H9 (cell line): ENCODE data around the gene TIAM2. TPM values are rescaled to one million over a fixed set of nuclear protein-coding genes. Genes with fewer than 3 reads are reported as not detected.

Source experiments
- DNase-seq: peaks from one replicate; pipeline ENCODE4 v3.0.0-alpha.2; 2017
- H2AFZ ChIP-seq: one replicate; pipeline ENCODE4 v1.6.1; 2013; ENCODE audit warnings: mild to moderate bottlenecking, low read length, control low read depth, moderate library complexity
- H2AK5ac ChIP-seq: 2 replicates; pipeline ENCODE4 v1.6.1; 2013; ENCODE audit warnings: low read length, control low read depth, mixed read lengths; ENCODE audit not compliant: insufficient read length
- H2BK120ac ChIP-seq: one replicate; pipeline ENCODE4 v1.6.1; 2013; ENCODE audit warnings: low read depth, mild to moderate bottlenecking, low read length, control low read depth, inconsistent platforms; ENCODE audit not compliant: poor library complexity, severe bottlenecking
- H2BK12ac ChIP-seq: 2 replicates; pipeline ENCODE4 v1.6.1; 2013; ENCODE audit warnings: low read length, control low read depth, mixed read lengths, low read depth; ENCODE audit not compliant: insufficient read length
- H2BK15ac ChIP-seq: 2 replicates; pipeline ENCODE4 v1.6.1; 2013; ENCODE audit warnings: low read depth, low read length, control low read depth
- H2BK20ac ChIP-seq: one replicate; pipeline ENCODE4 v1.6.1; 2013; ENCODE audit warnings: low read depth, mild to moderate bottlenecking, low read length, control low read depth, inconsistent platforms; ENCODE audit not compliant: poor library complexity, severe bottlenecking
- H2BK5ac ChIP-seq: 2 replicates; pipeline ENCODE4 v1.6.1; 2013; ENCODE audit warnings: low read length, control low read depth, mixed read lengths; ENCODE audit not compliant: insufficient read length
- H3K14ac ChIP-seq: 2 replicates; pipeline ENCODE4 v1.6.1; 2013; ENCODE audit warnings: low read length, control low read depth; ENCODE audit not compliant: insufficient read depth
- H3K18ac ChIP-seq: 2 replicates; pipeline ENCODE4 v1.6.1; 2013; ENCODE audit warnings: low read depth, mild to moderate bottlenecking, mixed read lengths, low read length, control low read depth; ENCODE audit not compliant: insufficient read length
- H3K23ac ChIP-seq: 2 replicates; pipeline ENCODE4 v1.6.1; 2013; ENCODE audit warnings: low read length, control low read depth, mixed read lengths, low read depth; ENCODE audit not compliant: insufficient read length
- H3K23me2 ChIP-seq: 2 replicates; pipeline ENCODE4 v1.6.1; 2013; ENCODE audit warnings: low read depth, mild to moderate bottlenecking, mixed read lengths, low read length, control low read depth; ENCODE audit not compliant: insufficient read length, poor library complexity, severe bottlenecking
- H3K27ac ChIP-seq: 2 replicates; pipeline ENCODE4 v1.5.1; 2013; ENCODE audit warnings: low read length, control low read depth, mixed read lengths, low read depth; ENCODE audit not compliant: insufficient read length
- H3K27me3 ChIP-seq: 2 replicates; pipeline ENCODE4 v1.6.1; 2013; ENCODE audit warnings: low read length, control low read depth, inconsistent platforms; ENCODE audit not compliant: insufficient read depth
- H3K4ac ChIP-seq: 2 replicates; pipeline ENCODE4 v1.6.1; 2013; ENCODE audit warnings: low read depth, mild to moderate bottlenecking, control low read depth, inconsistent platforms, low read length, moderate library complexity
- H3K4me1 ChIP-seq: 2 replicates; pipeline ENCODE4 v1.6.1; 2013; ENCODE audit warnings: low read length, control low read depth, inconsistent platforms; ENCODE audit not compliant: insufficient read depth
- H3K4me2 ChIP-seq: 2 replicates; pipeline ENCODE4 v1.6.1; 2013; ENCODE audit warnings: low read length, control low read depth, mixed read lengths; ENCODE audit not compliant: insufficient read length, insufficient read depth
- H3K56ac ChIP-seq: 2 replicates; pipeline ENCODE4 v1.6.1; 2013; ENCODE audit warnings: low read depth, mild to moderate bottlenecking, mixed read lengths, low read length, control low read depth; ENCODE audit not compliant: insufficient read length
- H3K79me1 ChIP-seq: 2 replicates; pipeline ENCODE4 v1.6.1; 2013; ENCODE audit warnings: low read depth, mild to moderate bottlenecking, moderate library complexity, low read length, control low read depth, inconsistent platforms; ENCODE audit not compliant: insufficient read depth, poor library complexity, severe bottlenecking
- H3K79me2 ChIP-seq: 2 replicates; pipeline ENCODE4 v1.6.1; 2013; ENCODE audit warnings: low read length, control low read depth, inconsistent platforms; ENCODE audit not compliant: insufficient read depth
- H3K9ac ChIP-seq: 2 replicates; pipeline ENCODE4 v1.6.1; 2013; ENCODE audit warnings: low read length, control low read depth, mixed read lengths; ENCODE audit not compliant: insufficient read length; ENCODE audit errors: extremely low read depth
- H3K9me3 ChIP-seq: one replicate; pipeline ENCODE4 v1.6.1; 2013; ENCODE audit warnings: low read depth, low read length, inconsistent platforms; ENCODE audit not compliant: control insufficient read depth
- H3T11ph ChIP-seq: one replicate; pipeline ENCODE4 v1.6.1; 2013; ENCODE audit warnings: mild to moderate bottlenecking, low read length, control low read depth, inconsistent platforms
- H4K20me1 ChIP-seq: one replicate; pipeline ENCODE4 v1.6.1; 2013; ENCODE audit not compliant: control insufficient read depth, insufficient read length, insufficient read depth
- H4K5ac ChIP-seq: 2 replicates; pipeline ENCODE4 v1.6.1; 2013; ENCODE audit warnings: low read depth, mild to moderate bottlenecking, mixed read lengths, low read length, control low read depth; ENCODE audit not compliant: insufficient read length
- H4K8ac ChIP-seq: replicated peaks from 2 replicates; pipeline ENCODE4 v1.6.1; 2013; ENCODE audit warnings: low read length, control low read depth, mixed read lengths, low read depth; ENCODE audit not compliant: insufficient read length
- H4K91ac ChIP-seq: 2 replicates; pipeline ENCODE4 v1.6.1; 2013; ENCODE audit warnings: low read depth, mild to moderate bottlenecking, moderate library complexity, mixed read lengths, low read length, control low read depth; ENCODE audit not compliant: insufficient read length
- H3K27ac Mint-ChIP-seq, 3 experiments: 2 replicates in 2 of 3; 3 replicates in 1 of 3; pipeline ENCODE4 v1.8.0; 2020 to 2021; ENCODE audit warnings: mixed read lengths in 3 of 3, mild to moderate bottlenecking in 1 of 3, moderate library complexity in 1 of 3
- H3K27me3 Mint-ChIP-seq: 2 replicates; pipeline ENCODE4 v1.8.0; 2021; ENCODE audit warnings: low read depth, mild to moderate bottlenecking, moderate library complexity, mixed read lengths
- H3K36me3 Mint-ChIP-seq, 3 experiments: 2 replicates in 2 of 3; 3 replicates in 1 of 3; pipeline ENCODE4 v1.8.0; 2020 to 2021; ENCODE audit warnings: low read depth in 3 of 3, mixed read lengths in 3 of 3; ENCODE audit not compliant: insufficient read depth in 1 of 3
- H3K4me1 Mint-ChIP-seq, 2 experiments: 2 replicates each; pipeline ENCODE4 v1.8.0; 2020; ENCODE audit warnings: mixed read lengths in 2 of 2
- H3K4me3 Mint-ChIP-seq, 2 experiments: 2 replicates in 1 of 2; 3 replicates in 1 of 2; pipeline ENCODE4 v1.8.0; 2020 to 2021; ENCODE audit warnings: mild to moderate bottlenecking in 2 of 2, mixed read lengths in 2 of 2, moderate library complexity in 1 of 2
- H3K9me3 Mint-ChIP-seq, 2 experiments: 2 replicates in 1 of 2; 3 replicates in 1 of 2; pipeline ENCODE4 v1.8.0; 2020; ENCODE audit warnings: mild to moderate bottlenecking in 2 of 2, mixed read lengths in 2 of 2, moderate library complexity in 1 of 2
- WGBS: extraction: QIAGEN DNeasy Blood & Tissue Kit; methylation state at CpG from one replicate; pipeline ENCODE4 v1.1.7; 2013; ENCODE audit warnings: missing lambda C conversion rate, low lambda C conversion rate, mixed read lengths; ENCODE audit not compliant: insufficient read length; ENCODE audit errors: extremely low coverage; 5-methylcytosine and 5-hydroxymethylcytosine counted together
- total RNA-seq: library from RNA; stranded (reverse); gene quantifications from 2 replicates; pipeline ENCODE4 v1.2.1, GENCODE V29; 2021
- TF ChIP-seq, protein P1 (sequence below): fragments of 200-600 bp; sonication (generic); conservative IDR thresholded peaks from 3 replicates; pipeline ENCODE4 v1.8.0; 2021; ENCODE audit warnings: antibody characterized with exemption, mild to moderate bottlenecking

The TIAM2 gene
- total RNA-seq, 1 experiment from 2014 or later = 6.3 TPM

DNA sequence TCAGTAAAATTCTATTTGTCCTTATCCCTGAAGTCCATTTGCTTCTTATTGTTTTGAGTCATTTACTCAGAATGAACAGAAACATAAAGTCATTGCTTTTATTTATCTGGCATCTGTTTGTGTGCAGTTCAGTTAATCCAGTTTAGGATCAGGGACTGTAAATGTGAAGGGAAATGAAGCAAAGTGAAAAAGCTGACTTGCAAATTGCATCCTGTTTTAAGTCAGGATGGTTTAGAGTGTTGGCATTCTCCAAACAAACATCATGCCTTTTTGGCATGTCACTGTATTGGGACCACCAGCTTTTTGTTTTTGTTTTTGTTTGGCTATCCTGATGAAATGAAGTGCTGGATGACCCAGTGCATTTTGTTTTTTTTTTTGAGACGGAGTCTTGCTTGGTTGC, 168.5 kb downstream of the TIAM2 start:
- no peak overlapping the region for H4K8ac ChIP-seq
- H2BK5ac ChIP-seq = no peak overlapping the region
- H3T11ph ChIP-seq = no peak overlapping the region
- no peak overlapping the region for H2BK12ac ChIP-seq
- Mint-ChIP-seq H3K4me1 (peaks cover 11 to 19% of the 10 kb centered on the region in 2 experiments), H3K27me3 (no peaks in the 10 kb centered on the region), H3K9me3 (no peaks in the 10 kb centered on the region), H3K27ac (no peak overlapping the region), H3K4me3 (no peak overlapping the region), H3K36me3 (peaks cover 0 to 22% (median 16%) of the 10 kb centered on the region in 3 experiments; a peak in 5 of 7 replicates)
- no peak overlapping the region for H2BK120ac ChIP-seq
- H3K23ac ChIP-seq = no peak overlapping the region
- H3K14ac ChIP-seq = no peak overlapping the region
- H4K5ac ChIP-seq = no peak overlapping the region
- no peak for DNase-seq
- H4K20me1 ChIP-seq = no peaks in the 10 kb centered on the region
- H2AK5ac ChIP-seq = no peak overlapping the region
- H2BK20ac ChIP-seq = no peak overlapping the region
- WGBS = no CpG with 5 or more reads among the region's 1 CpG
- no peaks in the 10 kb centered on the region for H3K79me2 ChIP-seq
- H3K4me1 ChIP-seq = peaks cover 6% of the 10 kb centered on the region; the same call in 1 of the 2 replicates
- no peak overlapping the region for H3K27ac ChIP-seq
- no peaks in the 10 kb centered on the region for H3K9me3 ChIP-seq
- TF ChIP-seq, protein P1, sequence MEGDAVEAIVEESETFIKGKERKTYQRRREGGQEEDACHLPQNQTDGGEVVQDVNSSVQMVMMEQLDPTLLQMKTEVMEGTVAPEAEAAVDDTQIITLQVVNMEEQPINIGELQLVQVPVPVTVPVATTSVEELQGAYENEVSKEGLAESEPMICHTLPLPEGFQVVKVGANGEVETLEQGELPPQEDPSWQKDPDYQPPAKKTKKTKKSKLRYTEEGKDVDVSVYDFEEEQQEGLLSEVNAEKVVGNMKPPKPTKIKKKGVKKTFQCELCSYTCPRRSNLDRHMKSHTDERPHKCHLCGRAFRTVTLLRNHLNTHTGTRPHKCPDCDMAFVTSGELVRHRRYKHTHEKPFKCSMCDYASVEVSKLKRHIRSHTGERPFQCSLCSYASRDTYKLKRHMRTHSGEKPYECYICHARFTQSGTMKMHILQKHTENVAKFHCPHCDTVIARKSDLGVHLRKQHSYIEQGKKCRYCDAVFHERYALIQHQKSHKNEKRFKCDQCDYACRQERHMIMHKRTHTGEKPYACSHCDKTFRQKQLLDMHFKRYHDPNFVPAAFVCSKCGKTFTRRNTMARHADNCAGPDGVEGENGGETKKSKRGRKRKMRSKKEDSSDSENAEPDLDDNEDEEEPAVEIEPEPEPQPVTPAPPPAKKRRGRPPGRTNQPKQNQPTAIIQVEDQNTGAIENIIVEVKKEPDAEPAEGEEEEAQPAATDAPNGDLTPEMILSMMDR = no peak
- H3K18ac ChIP-seq = no peak overlapping the region
- no peaks in the 10 kb centered on the region for H3K23me2 ChIP-seq
- no peak overlapping the region for H3K9ac ChIP-seq
- no peak overlapping the region for H3K56ac ChIP-seq
- no peaks in the 10 kb centered on the region for H3K27me3 ChIP-seq
- H4K91ac ChIP-seq = no peak overlapping the region
- no peak overlapping the region for H3K4ac ChIP-seq
- no peaks in the 10 kb centered on the region for H3K79me1 ChIP-seq
- H2BK15ac ChIP-seq = no peak overlapping the region
- H2AFZ ChIP-seq = no peak overlapping the region
- no peak overlapping the region for H3K4me2 ChIP-seq
